Muscle layer of duodenum (tissue), 2 donors: Measurements from ENCODE around the gene WDR3.

Source experiments
- H3K27ac ChIP-seq: one replicate; pipeline ENCODE4 v1.7.0; 2013; ENCODE audit warnings: mild to moderate bottlenecking, low read length
- H3K27me3 ChIP-seq: one replicate; pipeline ENCODE4 v1.7.0; 2013; ENCODE audit warnings: low read depth, mild to moderate bottlenecking, control low read depth, low read length
- H3K36me3 ChIP-seq, 2 donors: one replicate each; pipeline ENCODE4 v1.7.0; 2013; ENCODE audit warnings: low read length in 2 of 2, control low read depth in 1 of 2, mild to moderate bottlenecking in 1 of 2; ENCODE audit not compliant: insufficient read depth in 2 of 2, control insufficient read depth in 1 of 2
- H3K4me1 ChIP-seq, 2 donors: one replicate each; pipeline ENCODE4 v1.7.0; 2013; ENCODE audit warnings: low read length in 2 of 2, mild to moderate bottlenecking in 2 of 2, control low read depth in 1 of 2, moderate library complexity in 1 of 2; ENCODE audit not compliant: insufficient read depth in 2 of 2, control insufficient read depth in 1 of 2
- H3K4me3 ChIP-seq, 2 donors: one replicate each; pipeline ENCODE4 v1.7.0; 2013; ENCODE audit warnings: low read length in 2 of 2, low read depth in 1 of 2, mild to moderate bottlenecking in 1 of 2
- H3K9me3 ChIP-seq, 2 donors: one replicate each; pipeline ENCODE4 v1.7.0; 2013; ENCODE audit warnings: low read length in 2 of 2, control low read depth in 1 of 2, mild to moderate bottlenecking in 1 of 2; ENCODE audit not compliant: control insufficient read depth in 1 of 2
- donor health status: healthy.

The WDR3 gene

GRCh38 chr1:117929343-117930172 is at the start of gene WDR3, which contains the start of gene GDAP2:
Gene WDR3 (plus strand): TSS chr1:117929739. CDS start chr1:117933320, 3,581 bp downstream.
Gene GDAP2 (minus strand): TSS chr1:117929621. CDS start chr1:117920357, 9,264 bp downstream.
- Histone ChIP-seq H3K4me3 (peak within 1 kb of the TSS; percentile 82 to 85), H3K9me3 (no peaks in the 10 kb centered on the region), H3K36me3 (peaks cover 7 to 9% of the 10 kb centered on the region in 2 donors), H3K4me1 (peaks cover 14 to 28% of the 10 kb centered on the region in 2 donors), H3K27ac (peak within 1 kb of the TSS; percentile 79), H3K27me3 (no peaks in the 10 kb centered on the region)

GRCh38 chr1:117883616-117884015 is 45.9 kb upstream of the WDR3 start:
- H3K4me1 ChIP-seq, result no peaks in the 10 kb centered on the region
- H3K4me3 ChIP-seq, result no peak overlapping the region
- H3K9me3 ChIP-seq, result no peaks in the 10 kb centered on the region
- H3K27ac ChIP-seq, result no peak overlapping the region
- H3K27me3 ChIP-seq, result no peaks in the 10 kb centered on the region
- peaks cover 21 to 48% of the 10 kb centered on the region in 2 donors for H3K36me3 ChIP-seq

GRCh38 chr1:117886101-117886795 is 43.3 kb upstream of the WDR3 start:
- H3K27ac ChIP-seq, result no peak overlapping the region
- no peaks in the 10 kb centered on the region for H3K27me3 ChIP-seq
- H3K4me3 ChIP-seq, result no peak overlapping the region
- H3K9me3 ChIP-seq, result no peaks in the 10 kb centered on the region
- H3K4me1 ChIP-seq, result no peaks in the 10 kb centered on the region
- peaks cover 3 to 25% of the 10 kb centered on the region in 2 donors for H3K36me3 ChIP-seq

- H3K27ac ChIP-seq, result no peak overlapping the region
- H3K4me1 ChIP-seq, result no peaks in the 10 kb centered on the region
- H3K36me3 ChIP-seq, result peaks cover 3 to 19% of the 10 kb centered on the region in 2 donors
- no peaks in the 10 kb centered on the region for H3K9me3 ChIP-seq
- H3K4me3 ChIP-seq, result no peak overlapping the region
- H3K27me3 ChIP-seq, result no peaks in the 10 kb centered on the region
Measured at GRCh38 chr1:117890452-117890851, 39.1 kb upstream of the WDR3 start.

- no peak overlapping the region for H3K4me3 ChIP-seq
- H3K36me3 ChIP-seq, result peaks cover 23 to 32% of the 10 kb centered on the region in 2 donors
- no peak overlapping the region for H3K27ac ChIP-seq
- no peaks in the 10 kb centered on the region for H3K4me1 ChIP-seq
- no peaks in the 10 kb centered on the region for H3K9me3 ChIP-seq
- no peaks in the 10 kb centered on the region for H3K27me3 ChIP-seq
Measured at GRCh38 chr1:117892512-117892911, 37.0 kb upstream of the WDR3 start.

GRCh38 chr1:117894078-117894477 is 35.5 kb upstream of the WDR3 start:
- Histone ChIP-seq H3K36me3 (peaks cover 32 to 39% of the 10 kb centered on the region in 2 donors), H3K27me3 (no peaks in the 10 kb centered on the region), H3K4me1 (no peaks in the 10 kb centered on the region), H3K4me3 (no peak overlapping the region), H3K9me3 (no peaks in the 10 kb centered on the region), H3K27ac (no peak overlapping the region)

- H3K36me3 ChIP-seq, result peaks cover 38 to 47% of the 10 kb centered on the region in 2 donors
- H3K27ac ChIP-seq, result no peak overlapping the region
- no peaks in the 10 kb centered on the region for H3K9me3 ChIP-seq
- no peaks in the 10 kb centered on the region for H3K4me1 ChIP-seq
- H3K4me3 ChIP-seq, result no peak overlapping the region
- H3K27me3 ChIP-seq, result no peaks in the 10 kb centered on the region
Measured at GRCh38 chr1:117895482-117896114, 33.9 kb upstream of the WDR3 start.

GRCh38 chr1:117897551-117897950 is 32.0 kb upstream of the WDR3 start:
- Histone ChIP-seq H3K27ac (no peak overlapping the region), H3K4me3 (no peak overlapping the region), H3K27me3 (no peaks in the 10 kb centered on the region), H3K4me1 (no peaks in the 10 kb centered on the region), H3K9me3 (no peaks in the 10 kb centered on the region), H3K36me3 (peaks cover 45 to 52% of the 10 kb centered on the region in 2 donors)

GRCh38 chr1:117899801-117900200 is 29.7 kb upstream of the WDR3 start:
- Histone ChIP-seq H3K9me3 (no peaks in the 10 kb centered on the region), H3K27me3 (no peaks in the 10 kb centered on the region), H3K36me3 (peaks cover 52 to 57% of the 10 kb centered on the region in 2 donors), H3K4me1 (no peaks in the 10 kb centered on the region), H3K27ac (no peak overlapping the region), H3K4me3 (no peak overlapping the region)

- H3K27ac ChIP-seq, result no peak overlapping the region
- H3K4me1 ChIP-seq, result no peaks in the 10 kb centered on the region
- peaks cover 34 to 55% of the 10 kb centered on the region in 2 donors for H3K36me3 ChIP-seq
- no peaks in the 10 kb centered on the region for H3K9me3 ChIP-seq
- no peak overlapping the region for H3K4me3 ChIP-seq
- no peaks in the 10 kb centered on the region for H3K27me3 ChIP-seq
Measured at GRCh38 chr1:117902944-117903343, 26.6 kb upstream of the WDR3 start.

GRCh38 chr1:117904485-117904884 is 25.1 kb upstream of the WDR3 start:
- no peaks in the 10 kb centered on the region for H3K4me1 ChIP-seq
- H3K36me3 ChIP-seq, result peaks cover 22 to 42% of the 10 kb centered on the region in 2 donors
- H3K4me3 ChIP-seq, result no peak overlapping the region
- no peak overlapping the region for H3K27ac ChIP-seq
- H3K27me3 ChIP-seq, result no peaks in the 10 kb centered on the region
- no peaks in the 10 kb centered on the region for H3K9me3 ChIP-seq
